T1000 (cell line): ENCODE results near the gene PANK3.
"Not testable (repeated sequence)": the region's sequence is repeated elsewhere in the genome, so short reads cannot be mapped to it uniquely, and the experiment has no call there.

Source experiments
- DNase-seq: peaks from one replicate; lab custom pipeline; 2025; ENCODE audit warnings: mixed read lengths; lab: John Stamatoyannopoulos, UW

The PANK3 gene

GRCh38 chr5:168552146-168552545 lies 27.0 kb downstream of the PANK3 start:
- no peak for DNase-seq

GRCh38 chr5:168550656-168551055 lies 28.5 kb downstream of the PANK3 start:
- no peak for DNase-seq

- no peak for DNase-seq
Measured at GRCh38 chr5:168549554-168549953, 29.6 kb downstream of the PANK3 start.

- DNase-seq = no peak
Measured at GRCh38 chr5:168537176-168537575, 42.0 kb downstream of the PANK3 start.

- not testable (repeated sequence) for DNase-seq
Measured at GRCh38 chr5:168534351-168534750, 44.8 kb downstream of the PANK3 start.

- no peak for DNase-seq
Measured at GRCh38 chr5:168531987-168532864, 46.9 kb downstream of the PANK3 start.

GRCh38 chr5:168531191-168531590 lies 48.0 kb downstream of the PANK3 start:
- no peak for DNase-seq

- DNase-seq = no peak
Measured at GRCh38 chr5:168530621-168531150, 48.5 kb downstream of the PANK3 start.

GRCh38 chr5:168529374-168530234 lies 49.6 kb downstream of the PANK3 start:
- no peak for DNase-seq

- DNase-seq = no peak
Measured at GRCh38 chr5:168528521-168529373, 50.4 kb downstream of the PANK3 start, which contains the start of gene FBLL1. Gene FBLL1, plus strand, starts transcription at chr5:168529305. Its CDS starts 200 bp downstream, at chr5:168529505.

GRCh38 chr5:168527756-168528295 lies 51.3 kb downstream of the PANK3 start:
- no peak for DNase-seq

- DNase-seq = no peak
Measured at GRCh38 chr5:168525856-168526255, 53.3 kb downstream of the PANK3 start.

GRCh38 chr5:168513861-168514428 lies 65.2 kb downstream of the PANK3 start:
- no peak for DNase-seq

- DNase-seq = no peak
Measured at GRCh38 chr5:168502563-168503237, 76.5 kb downstream of the PANK3 start.
